ENCODE data around the gene CARMIL3.
"Not testable (repeated sequence)": the region's sequence is repeated elsewhere in the genome, so short reads cannot be mapped to it uniquely, and the experiment has no call there.

The CARMIL3 gene

DNA sequence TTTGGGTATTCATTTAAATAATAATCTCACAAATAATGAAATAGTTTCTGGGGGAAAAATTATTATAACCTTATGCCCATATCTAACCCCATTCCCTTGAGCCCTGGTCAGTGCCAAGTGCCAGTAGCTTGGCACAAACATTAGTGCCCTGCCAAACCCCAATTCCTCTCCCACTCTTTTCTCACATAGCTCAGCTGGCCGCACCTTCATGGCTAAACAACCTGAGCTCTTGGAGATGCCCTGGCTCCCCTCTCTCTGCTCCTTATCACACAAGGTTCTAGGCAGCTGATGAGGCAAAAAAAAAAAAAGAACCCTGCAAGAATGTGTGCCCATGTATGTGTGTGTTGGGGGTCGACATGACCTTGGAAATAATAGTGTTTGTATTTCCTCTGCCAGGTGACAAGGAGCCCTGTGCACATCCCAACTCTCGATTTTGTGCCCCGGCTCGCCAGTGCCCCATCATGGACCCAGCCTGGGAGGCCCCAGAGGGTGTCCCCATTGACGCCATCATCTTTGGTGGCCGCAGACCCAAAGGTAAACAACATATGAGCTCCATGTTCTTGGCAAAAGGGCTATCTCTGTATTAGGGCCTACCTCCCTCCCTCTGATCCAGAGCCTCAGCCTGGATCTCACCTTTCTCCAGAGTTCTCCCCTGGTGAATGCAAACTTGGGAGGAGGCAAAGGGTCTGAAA is 50.7 kb downstream of the CARMIL3 start:
- H3K27me3 Mint-ChIP-seq (ENCODE audit: low read depth) = no peaks in the 10 kb centered on the region
- H3K36me3 Mint-ChIP-seq (ENCODE audit: low read depth) = peaks cover 15% of the 10 kb centered on the region
- no peak overlapping the region for H3K27ac Mint-ChIP-seq
- H3K4me3 Mint-ChIP-seq = no peak overlapping the region
- TF ChIP-seq, protein P1, sequence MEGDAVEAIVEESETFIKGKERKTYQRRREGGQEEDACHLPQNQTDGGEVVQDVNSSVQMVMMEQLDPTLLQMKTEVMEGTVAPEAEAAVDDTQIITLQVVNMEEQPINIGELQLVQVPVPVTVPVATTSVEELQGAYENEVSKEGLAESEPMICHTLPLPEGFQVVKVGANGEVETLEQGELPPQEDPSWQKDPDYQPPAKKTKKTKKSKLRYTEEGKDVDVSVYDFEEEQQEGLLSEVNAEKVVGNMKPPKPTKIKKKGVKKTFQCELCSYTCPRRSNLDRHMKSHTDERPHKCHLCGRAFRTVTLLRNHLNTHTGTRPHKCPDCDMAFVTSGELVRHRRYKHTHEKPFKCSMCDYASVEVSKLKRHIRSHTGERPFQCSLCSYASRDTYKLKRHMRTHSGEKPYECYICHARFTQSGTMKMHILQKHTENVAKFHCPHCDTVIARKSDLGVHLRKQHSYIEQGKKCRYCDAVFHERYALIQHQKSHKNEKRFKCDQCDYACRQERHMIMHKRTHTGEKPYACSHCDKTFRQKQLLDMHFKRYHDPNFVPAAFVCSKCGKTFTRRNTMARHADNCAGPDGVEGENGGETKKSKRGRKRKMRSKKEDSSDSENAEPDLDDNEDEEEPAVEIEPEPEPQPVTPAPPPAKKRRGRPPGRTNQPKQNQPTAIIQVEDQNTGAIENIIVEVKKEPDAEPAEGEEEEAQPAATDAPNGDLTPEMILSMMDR (IDR thresholded peaks at IDR 0.05; ENCODE audit: unreplicated experiment in 3 of 3) = no peak
- H3K4me1 Mint-ChIP-seq = no peaks in the 10 kb centered on the region
- no peaks in the 10 kb centered on the region for H3K9me3 Mint-ChIP-seq

DNA sequence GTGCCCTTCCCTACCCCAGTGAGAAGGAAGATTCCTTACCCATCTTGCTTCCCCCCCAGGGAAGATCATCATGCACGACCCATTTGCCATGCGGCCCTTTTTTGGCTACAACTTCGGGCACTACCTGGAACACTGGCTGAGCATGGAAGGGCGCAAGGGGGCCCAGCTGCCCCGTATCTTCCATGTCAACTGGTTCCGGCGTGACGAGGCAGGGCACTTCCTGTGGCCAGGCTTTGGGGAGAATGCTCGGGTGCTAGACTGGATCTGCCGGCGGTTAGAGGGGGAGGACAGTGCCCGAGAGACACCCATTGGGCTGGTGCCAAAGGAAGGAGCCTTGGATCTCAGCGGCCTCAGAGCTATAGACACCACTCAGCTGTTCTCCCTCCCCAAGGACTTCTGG is 51.6 kb downstream of the CARMIL3 start:
- Mint-ChIP-seq H3K4me3 (no peak overlapping the region), H3K4me1 (no peaks in the 10 kb centered on the region), H3K36me3 (ENCODE audit: low read depth) (peaks cover 15% of the 10 kb centered on the region), H3K27ac (no peak overlapping the region), H3K27me3 (ENCODE audit: low read depth) (no peaks in the 10 kb centered on the region), H3K9me3 (no peaks in the 10 kb centered on the region)
- TF ChIP-seq, protein P1 (IDR thresholded peaks at IDR 0.05; ENCODE audit: unreplicated experiment in 3 of 3) = no peak

DNA sequence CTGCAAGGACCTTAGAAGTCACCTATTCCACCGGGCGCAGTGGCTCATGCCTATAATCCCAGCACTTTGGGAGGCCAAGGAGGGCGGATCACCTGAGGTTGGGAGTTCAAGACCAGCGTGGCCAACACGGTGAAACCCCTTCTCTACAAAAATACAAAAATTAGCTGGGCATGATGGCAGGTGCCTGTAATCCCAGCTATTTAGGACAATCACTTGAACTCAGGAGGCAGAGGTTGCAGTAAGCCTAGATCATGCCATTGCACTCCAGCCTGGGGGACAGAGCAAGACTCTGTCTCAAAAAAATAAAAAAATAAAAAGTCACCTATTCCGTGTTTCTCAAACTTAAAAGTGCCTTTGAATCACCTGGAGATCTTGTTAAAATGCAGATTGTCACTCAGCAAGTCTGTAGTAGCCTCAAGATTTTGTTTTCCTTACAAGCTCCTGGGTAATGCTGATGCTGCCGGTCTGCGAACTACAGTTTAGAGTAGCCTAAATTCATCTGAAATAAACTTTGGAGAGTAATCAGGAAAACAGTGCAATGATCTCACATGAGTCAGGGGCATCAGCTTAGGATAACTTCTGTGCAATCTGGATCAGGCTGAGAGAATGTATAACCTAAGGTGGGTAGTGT is 53.9 kb downstream of the CARMIL3 start:
- not testable (repeated sequence) for H3K27me3 Mint-ChIP-seq (ENCODE audit: low read depth); H3K4me1 Mint-ChIP-seq; H3K9me3 Mint-ChIP-seq; H3K4me3 Mint-ChIP-seq
- Mint-ChIP-seq H3K36me3 (ENCODE audit: low read depth) (peaks cover 15% of the 10 kb centered on the region), H3K27ac (peak overlapping the region in 1 of 3 experiments; percentile 49)

DNA sequence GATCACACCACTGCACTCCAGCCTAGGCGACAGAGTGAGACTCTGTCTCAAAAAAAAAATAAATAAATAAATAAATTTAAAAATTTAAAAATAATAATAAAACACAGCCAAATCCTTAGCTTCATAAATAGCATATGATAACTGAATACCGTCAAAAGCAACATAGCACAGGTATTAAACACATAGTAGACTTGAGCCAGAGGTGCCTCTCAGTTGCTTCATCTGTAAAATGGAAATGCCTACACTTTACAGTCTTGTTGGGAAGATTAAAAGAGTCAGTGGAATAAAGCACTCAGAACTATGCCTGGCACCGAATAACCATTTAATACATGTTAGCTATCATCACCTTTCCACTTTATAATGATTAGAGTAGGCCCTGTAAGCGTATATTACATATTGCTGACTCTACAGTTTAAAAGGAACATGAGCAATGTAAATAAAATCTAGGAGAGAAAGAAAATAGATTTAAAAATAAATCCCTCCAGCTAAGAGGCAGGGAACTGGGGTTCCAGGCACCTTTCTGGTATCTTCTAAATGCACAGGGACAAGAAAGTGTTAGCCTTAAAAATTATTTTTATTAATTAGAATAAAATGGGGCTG is 55.0 kb downstream of the CARMIL3 start:
- peaks cover 6% of the 10 kb centered on the region for H3K4me1 Mint-ChIP-seq
- no peak overlapping the region for H3K4me3 Mint-ChIP-seq
- H3K27ac Mint-ChIP-seq = no peak overlapping the region
- peaks cover 15% of the 10 kb centered on the region for H3K36me3 Mint-ChIP-seq (ENCODE audit: low read depth)
- TF ChIP-seq, protein P1 (IDR thresholded peaks at IDR 0.05; ENCODE audit: unreplicated experiment in 3 of 3) = no peak
- no peaks in the 10 kb centered on the region for H3K9me3 Mint-ChIP-seq
- no peaks in the 10 kb centered on the region for H3K27me3 Mint-ChIP-seq (ENCODE audit: low read depth)

DNA sequence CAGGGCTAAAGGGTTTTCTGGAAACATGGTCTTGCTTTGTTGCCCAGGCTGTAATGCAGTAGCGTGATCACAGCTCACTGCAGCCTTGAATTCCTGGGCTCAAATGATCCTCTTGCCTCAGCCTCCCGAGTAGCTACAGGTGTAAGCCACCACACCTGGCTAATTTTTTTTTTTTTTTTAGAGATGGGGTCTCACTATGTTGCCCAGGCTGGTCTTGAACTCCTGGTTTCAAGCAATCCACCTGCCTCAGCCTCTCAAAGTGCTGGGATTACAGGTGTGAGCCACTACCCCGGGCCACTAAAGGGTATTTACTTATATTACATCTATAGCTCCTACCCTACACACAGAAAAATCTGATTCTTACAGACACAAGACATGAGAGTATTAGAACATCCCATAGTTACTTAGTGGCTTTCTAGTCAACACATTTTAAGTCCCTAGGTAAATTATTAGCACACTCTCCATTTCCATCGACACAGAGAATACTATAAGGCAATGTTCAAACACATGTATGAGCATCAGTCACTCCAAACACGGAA is 56.6 kb downstream of the CARMIL3 start:
- Mint-ChIP-seq H3K36me3 (ENCODE audit: low read depth) (peaks cover 11% of the 10 kb centered on the region), H3K4me3 (peak overlapping the region in 1 of 3 experiments; percentile 6), H3K27me3 (ENCODE audit: low read depth) (no peaks in the 10 kb centered on the region), H3K9me3 (no peaks in the 10 kb centered on the region), H3K4me1 (peaks cover 6% of the 10 kb centered on the region), H3K27ac (peak overlapping the region; percentile 29 to 59 (median 53))
- TF ChIP-seq, protein P1 (IDR thresholded peaks at IDR 0.05; ENCODE audit: unreplicated experiment in 3 of 3) = no peak

DNA sequence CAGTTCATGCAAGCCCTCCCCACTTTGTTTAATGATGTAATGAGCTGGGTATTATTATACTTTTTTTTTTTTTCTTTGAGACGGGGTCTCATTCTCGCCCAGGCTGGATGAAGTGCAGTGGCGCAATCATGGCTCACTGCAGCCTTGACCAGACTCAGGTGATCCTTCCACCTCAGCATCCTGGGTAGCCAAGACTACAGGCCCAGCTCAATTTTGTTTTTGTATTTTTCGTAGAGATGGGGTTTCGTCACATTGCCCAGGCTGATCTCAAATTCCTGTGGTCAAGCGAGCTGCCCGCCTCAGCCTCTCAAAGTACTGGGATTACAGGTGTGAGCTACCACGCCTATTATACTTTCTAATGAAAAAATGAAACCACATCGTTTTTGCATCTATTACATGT is 58.3 kb downstream of the CARMIL3 start:
- H3K36me3 Mint-ChIP-seq (ENCODE audit: low read depth) = no peaks in the 10 kb centered on the region
- H3K27me3 Mint-ChIP-seq (ENCODE audit: low read depth) = no peaks in the 10 kb centered on the region

More for the DNA sequence above, 58.3 kb downstream of the CARMIL3 start:
- Mint-ChIP-seq H3K27ac (no peak overlapping the region), H3K9me3 (no peaks in the 10 kb centered on the region), H3K4me1 (peaks cover 8% of the 10 kb centered on the region), H3K4me3 (no peak overlapping the region)
- TF ChIP-seq, protein P1 (IDR thresholded peaks at IDR 0.05; ENCODE audit: unreplicated experiment in 3 of 3) = no peak

Data from nephron (organoid).